NCI-H2107 treated with DMSO at 0.1 percent for 48 hours (cell line): ENCODE results near the gene AGAP1.

Experiments
- DNase-seq: peaks from one replicate; lab custom pipeline; 2025; ENCODE audit not compliant: unreplicated experiment; lab: John Stamatoyannopoulos, UW

AGAP1 gene

DNA sequence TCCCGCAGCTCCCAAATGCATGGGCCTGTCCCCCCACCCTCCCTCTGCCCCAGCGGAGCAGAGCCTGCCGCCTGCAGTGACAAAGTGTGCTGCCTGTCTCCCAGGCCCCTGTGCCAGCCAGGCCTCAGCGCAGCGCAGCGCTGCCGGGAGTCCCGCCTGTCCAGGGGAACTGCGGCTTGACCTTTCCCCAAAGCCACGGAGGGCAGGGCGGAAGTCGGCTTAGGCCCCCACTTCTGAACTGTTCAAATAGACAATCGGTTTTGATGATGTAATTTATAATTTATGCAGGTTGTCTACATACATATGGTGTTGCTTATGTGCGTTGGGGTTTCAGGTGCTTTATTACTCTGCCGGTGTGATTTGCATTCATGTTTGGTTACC, 667.2 kb downstream of the AGAP1 start:
- no peak for DNase-seq

DNA sequence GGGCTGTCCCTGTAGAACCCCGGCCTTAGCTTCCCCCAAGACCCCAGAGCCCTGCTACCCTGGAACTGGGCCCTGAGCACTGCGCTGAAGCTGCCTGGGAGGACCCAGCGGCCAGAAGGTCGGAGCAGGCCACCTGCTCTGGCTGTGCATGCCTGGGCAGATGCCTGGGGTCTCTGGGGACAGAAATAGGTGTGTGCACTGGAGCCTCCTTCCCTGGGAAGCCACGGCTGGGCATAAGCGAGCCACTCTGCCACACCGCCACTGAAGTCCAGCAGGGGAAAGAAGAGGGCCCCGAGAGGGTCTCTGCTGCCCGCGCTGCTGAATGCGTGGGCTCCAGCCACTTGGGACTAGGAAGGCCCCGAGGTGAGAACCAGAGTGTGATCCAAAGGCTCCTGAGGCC, 667.7 kb downstream of the AGAP1 start:
- DNase-seq = no peak

DNA sequence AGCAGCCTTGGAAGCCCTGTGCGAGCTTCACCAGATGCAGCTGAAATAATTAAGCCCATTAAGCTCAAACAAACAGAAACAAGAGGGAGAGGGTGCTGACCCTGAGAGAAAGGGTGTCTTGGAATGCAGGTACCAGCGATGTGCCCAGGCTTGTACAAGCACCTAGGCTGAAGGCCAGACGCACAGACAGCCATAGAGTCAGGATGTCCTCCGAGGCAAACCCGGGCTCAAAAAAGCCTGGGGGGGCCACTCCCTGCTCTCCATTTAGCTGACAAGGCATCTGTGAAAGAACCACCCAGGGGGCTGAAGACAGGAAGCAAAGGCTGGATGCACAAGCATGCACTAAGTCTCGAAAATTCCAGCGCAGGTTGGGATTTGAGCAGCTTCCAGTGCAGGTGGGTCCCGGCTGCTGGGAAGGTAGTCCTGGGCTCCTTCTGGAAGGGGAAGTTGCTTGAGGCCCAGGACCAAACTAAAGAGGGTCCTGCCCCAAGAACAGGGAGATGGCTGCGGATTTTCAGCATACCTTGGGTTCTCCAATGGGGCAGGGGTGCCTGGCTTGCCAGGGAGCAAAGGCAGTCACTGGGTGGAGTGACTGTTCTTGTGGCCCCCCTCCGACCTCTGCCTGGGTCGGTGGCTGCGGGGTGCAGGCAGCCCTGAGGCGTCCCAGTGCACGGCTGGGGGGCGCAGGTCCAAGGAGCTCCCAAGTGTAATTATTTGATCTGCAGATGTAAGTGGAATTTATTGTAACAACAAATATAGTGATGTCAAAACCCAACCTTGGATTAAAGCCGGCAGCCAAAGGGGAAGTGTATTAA, 668.4 kb downstream of the AGAP1 start:
- no peak for DNase-seq

DNA sequence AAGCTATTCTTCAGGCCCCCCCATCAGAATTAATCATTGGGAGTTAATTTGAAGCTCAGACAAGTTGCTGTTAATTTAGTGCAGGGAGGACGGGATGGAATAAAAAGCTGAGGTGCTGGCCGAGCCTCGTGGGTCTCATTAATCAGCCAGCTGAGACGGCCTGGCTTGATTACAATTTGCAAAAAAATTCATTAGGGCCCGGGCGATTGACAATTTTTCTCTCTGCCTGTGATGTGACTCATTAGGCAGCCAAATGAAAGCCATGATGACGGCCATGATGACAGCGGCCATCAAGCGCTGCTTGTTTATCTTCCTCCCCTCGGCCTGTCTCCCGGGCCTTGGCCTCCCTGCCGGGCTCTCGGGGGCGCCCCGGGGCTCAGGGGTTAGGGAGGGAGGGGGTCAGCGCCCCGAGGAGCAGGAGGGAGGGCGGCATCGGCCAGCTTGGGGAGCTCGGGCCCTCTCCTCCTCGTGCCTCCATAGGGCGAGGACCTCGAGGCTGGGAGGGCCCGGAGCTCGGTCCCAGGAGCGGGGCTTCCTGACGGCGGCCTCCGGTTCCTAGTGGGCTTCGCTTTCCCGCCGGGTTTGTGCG, 669.1 kb downstream of the AGAP1 start:
- DNase-seq = no peak

DNA sequence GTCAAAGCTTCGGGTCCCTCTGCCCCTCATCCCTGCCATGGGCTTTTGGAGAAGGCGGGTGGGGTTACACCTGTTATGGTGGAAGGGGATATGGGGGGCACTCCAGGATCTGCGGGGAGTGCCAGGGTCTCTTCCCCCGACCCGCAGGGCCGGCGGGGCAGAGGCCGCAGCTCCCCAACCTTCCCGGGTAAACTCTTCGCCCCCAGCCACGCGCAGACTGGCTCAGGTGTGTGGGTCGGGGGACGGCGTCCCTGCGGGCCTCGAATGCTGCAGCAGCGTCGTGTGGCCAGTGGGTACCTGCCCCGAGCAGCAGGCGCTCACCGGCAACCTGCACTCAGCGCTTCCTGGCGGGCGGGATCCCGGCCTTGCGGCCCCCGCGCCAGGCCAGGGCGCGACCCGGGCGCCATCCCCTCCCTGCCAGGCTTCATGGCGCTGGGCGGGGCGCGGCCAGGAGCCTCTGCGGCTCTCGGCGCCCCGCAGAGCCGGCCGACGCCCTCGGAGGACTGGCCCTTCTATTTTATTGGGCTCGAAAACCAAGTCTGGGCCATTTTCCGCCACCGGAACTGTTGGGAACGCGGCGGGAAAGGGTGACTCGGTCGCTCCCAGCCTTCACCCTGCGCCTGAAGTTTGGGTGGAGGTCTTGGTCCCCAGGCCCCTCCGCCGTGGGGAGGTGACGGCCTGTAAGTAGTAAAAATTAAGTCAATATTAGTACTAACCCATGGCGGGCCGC, 669.8 kb downstream of the AGAP1 start:
- no peak for DNase-seq

DNA sequence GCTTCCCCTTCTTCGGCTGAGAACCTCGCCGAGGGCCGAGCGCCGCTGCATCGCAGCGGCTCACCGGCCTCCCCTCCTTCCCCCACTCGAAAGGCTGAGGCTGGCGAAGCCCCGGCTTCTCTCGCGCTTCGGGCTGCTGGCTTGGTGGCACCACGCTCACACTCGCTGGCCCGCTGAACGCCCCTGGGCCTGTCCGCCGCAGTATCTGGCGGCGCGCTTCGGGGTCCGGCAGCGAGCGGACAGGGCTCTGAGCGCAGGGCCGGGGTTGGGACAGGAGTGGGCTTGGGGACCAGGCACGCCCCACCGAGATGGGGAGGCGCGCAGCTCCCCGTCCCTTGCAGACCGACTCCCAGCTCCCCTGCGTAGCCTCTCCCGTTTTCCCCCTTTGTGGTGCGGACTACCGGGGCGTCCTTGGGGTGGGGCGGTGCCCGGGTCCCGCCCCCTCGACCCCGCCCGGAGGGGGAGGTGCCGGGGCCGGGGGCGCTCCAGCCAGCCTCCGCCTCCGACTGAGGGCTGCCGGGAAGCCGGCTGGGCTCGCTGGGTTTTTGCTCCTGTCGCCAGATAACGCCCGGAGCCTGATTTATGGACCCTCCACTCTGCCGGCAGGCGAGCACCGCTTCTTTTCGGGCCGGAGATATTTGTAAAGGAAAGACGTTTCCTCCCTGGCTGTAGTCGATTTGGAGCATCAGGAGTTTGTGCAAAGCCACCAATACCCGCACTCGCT, 670.5 kb downstream of the AGAP1 start:
- no peak for DNase-seq

DNA sequence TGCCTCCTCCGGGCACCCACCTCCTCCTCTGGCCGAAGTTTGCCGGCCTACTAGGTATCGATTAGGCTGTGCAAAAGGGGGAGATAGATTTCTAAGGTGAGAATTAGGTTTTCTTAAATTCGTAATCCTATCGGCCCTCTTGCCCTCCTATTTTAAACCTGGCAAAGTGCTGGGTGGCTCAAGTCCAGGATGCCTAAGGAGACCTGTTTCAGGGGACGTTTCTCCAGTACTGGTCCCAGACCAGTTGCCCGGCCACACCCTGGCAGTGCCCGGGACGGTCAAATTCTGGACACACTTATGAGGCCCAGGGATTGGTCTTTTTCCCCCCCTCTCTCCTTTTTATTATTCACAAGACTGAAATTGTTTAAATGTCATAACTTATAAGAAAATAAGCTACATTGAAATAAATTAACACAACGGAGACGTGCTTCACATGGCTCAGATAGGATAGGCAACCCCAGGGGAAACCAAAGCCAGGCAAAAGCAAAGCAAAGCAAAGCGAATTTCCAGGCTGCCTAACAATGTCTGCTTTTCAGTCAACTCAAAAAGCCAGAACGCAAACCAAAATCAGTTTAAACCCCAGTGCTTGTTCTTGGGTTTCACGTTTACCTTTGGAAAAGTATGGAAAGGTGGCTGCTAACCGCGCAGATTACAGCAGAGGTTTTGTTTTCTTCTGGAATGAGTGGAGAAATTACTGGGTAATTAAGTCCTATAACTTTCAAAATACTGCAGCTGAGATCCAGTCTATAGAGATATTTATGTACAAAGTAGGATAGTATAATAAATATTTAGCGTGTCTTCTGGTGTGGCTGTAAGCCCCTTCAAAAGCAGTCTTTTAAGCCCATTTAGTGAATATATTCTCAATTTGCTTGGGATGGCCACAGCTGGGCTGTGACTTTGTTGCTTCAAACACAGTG, 671.3 kb downstream of the AGAP1 start:
- no peak for DNase-seq

DNA sequence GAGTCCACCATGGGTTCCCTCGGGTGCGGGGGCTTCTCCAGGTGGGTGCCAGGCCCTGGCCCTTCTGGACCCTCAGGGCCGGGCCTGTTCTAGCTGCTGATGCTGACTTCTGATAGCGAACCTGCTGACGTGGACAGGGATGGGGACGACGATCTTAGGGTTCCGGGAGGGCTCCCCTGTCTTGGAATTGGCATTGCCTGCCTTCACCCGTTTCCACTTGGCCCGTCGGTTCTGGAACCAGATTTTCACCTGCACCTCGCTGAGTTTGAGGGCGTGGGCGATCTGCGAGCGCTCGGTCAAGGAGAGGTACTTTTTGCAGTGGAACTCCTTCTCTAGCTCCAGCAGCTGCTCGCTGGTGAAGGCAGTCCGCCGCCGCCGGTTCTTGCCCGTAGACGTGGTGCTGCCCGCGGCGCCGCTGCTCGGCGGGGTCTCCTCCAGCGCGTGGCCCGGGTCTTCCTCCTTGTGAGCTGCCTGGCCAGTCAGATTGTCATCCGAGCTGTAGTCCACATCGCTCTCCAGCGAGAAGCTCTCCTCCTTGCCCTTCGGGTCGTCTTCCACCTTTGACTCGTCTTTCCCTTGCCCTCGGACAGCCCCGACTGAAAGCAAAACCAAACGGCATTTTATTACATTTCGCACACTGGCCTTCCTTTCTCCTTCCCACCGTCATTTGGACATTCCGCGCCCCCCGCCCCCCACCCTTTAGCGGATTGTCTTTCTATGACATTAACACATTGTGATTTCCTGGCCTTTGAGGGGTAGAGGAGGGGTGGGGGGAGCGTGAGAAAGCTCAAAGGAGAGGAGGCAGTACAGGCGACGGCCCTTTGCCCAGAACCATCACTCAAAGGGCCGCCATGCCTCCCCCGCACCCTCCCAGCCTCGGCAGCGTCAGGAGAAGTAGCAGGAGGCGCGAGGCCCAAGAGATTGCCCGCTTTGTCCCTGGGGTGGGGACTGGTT, 672.3 kb downstream of the AGAP1 start:
- no peak for DNase-seq

DNA sequence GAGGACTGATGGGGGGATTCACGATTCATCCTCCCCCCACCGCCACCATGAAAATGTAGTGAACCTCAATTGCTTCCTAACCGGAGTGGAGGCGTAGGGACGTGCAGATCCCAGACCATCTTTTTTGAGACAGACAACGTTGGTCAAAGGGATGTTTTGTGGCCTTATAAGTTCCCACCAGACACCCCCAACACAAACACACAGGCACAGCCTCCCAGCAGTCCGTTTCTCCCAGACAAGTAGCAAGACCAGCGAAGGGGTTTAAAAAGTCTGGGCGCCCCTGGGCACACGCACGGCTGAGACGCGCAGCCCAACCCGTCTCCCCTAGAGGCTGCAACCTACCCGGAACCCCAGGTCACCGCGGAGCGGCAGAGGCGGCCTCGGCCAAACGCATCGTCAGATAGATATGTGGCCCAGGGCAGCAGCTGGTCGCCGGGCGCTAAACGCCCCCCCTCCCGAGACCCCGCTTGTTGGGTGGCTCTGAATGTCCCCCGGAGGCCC, 673.0 kb downstream of the AGAP1 start:
- DNase-seq = no peak

DNA sequence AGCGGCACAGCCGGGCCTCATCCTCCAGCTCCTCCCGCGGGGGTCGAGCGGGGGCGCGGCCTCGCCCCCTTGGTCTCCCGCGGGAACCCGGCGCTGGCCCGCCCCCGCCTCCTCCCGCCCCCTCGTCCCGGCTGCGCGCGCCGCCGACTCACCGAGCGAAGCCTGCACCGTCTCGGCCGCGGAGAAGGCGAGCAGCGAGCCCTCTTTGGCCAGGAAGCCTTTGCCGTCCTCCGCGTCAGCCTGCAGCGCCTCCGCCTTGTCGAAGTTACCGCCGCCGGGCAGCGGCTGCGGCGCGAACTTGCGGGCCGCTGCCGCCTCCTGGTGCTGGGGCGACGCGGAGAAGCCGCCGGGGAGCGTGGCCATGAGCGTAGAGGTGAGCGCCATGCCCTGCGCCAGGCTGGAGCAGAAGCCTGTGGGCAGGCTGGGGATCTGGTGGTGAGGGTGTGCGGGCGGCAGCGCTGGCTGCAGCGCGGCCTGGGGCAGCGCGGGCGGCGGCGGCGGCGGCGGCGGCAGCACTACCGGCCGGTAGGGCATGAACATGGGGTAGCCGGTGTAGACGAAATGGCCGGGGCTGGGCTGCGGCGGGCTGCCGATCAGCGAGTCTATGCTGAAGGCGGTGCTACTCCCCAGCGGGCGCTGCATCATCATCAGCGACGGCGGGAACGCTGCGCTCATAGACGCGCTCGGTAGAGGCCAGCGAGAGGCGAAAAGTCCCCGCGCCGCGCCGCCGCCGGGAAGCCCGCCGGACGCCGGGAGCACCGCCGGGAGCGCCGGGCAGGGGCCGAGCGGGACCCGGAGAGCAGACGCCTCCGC, 673.7 kb downstream of the AGAP1 start:
- DNase-seq = no peak

DNA sequence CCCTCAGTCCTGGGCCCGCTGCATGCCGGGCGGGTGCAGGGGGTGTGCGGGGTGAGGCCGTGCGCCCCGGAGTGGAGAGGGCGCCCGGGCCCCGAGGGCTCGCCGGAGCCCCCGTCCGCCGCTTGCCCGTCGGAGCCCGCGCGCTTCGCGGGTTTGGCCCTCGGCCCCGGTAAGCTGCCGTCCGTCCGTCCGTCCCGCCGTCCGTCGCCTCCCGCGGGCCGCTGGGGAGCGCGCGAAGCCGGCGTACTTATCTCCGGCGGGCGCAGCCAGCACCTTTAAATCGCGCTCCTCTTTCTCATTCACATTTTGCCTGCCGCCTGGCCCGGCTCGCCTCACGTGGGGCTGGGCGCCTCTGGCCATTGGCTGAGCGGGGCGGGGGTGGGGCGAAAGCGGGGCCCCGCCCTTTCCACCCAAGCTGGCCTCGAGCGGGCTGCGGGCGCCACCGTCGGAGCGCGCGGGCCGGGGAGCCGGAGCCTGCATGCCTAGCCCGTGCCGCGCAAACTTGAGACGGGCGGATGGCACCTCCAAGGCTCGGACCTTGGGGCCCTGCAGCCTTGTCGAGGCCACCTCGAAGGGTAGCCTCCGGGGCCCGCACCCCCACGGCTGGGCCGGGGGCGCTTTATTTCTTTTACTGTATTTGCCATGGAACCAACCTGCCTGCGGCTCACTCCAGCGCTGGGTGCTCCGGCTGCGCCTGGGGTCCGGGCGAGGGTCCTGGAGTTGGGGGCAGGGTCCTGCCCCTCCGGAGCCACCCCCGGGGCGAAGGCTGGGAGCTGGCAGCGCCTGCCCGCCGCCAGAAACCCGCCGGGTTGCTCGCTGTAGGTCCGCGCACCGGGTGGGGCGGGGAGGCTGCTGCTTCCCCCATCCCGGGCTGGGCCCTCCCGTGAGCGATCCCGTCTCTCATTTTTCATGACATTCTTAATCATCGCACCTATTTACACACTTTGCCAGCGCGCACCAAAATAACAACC, 674.6 kb downstream of the AGAP1 start, which contains the start of gene GBX2:
Gene GBX2, minus strand, starts transcription at position 277 of the 971 bp plus-strand sequence. CDS start 415 bp downstream, outside the sequence.
- no peak for DNase-seq

DNA sequence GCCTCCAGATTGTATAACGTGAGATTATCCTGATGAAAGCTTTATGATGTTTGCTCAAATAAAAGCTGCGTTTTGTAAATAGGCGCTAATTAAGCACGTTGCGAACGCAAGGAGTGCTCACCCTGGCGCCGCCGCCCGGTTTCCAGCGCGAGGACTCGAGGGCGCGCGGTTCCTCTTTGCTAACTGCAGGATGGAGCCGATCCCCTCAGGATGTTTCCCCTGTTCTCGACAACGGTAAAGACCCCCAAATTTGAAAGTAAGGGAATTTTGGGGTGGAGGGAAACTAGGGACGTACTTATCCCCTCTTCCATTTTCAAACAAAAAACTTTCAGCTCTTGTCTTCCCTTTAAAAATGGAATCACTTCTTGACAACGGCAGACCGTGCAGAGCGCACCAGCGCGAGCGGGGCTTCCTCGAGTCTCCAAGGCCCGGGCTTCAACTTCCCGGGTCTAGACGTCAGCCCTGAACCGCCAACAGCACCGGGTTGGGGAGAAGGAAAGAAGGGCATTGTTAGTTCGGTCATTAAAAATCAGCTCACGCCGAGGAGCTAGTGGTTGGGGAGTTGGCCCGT, 675.4 kb downstream of the AGAP1 start:
- no peak for DNase-seq

DNA sequence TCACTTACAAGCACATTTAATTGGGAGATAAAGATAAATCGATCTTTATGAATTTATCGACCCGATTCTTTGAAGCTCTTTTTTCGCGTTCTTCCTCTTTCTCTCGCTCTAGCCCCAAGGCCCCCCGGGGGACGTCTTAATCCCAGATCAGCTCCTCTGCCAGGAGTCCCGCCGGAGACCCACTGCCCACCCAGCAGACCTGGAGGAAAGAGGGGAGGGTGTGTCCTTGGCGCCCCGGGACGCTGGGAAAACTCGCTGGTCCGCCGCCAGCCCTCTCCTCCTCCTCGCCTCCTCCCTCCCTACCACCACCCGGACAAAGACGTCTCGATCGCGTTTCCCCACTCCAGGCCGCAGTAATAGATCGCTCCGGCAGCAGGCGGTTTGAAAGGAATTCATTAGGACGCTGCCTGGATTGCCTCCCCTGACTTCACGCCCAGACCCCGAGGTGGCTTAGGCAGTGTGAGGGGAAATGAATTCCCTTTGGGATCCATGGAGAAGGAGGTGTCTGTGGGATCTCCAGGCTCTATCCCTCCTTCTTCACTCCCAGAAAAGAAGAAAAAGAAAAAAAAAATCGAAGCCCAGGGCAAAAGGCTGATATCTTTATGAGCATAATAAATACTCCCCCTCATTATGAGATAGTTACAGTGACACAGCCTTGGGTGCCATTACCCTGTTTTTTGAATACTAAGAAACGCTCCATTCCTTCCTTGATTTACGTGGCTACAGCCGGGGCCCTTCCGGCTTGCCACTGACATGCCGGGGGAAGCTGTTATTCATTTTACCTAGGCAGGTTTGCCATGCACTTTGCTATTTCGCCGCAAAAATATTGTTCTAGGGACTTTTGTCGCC, 676.1 kb downstream of the AGAP1 start:
- no peak for DNase-seq

DNA sequence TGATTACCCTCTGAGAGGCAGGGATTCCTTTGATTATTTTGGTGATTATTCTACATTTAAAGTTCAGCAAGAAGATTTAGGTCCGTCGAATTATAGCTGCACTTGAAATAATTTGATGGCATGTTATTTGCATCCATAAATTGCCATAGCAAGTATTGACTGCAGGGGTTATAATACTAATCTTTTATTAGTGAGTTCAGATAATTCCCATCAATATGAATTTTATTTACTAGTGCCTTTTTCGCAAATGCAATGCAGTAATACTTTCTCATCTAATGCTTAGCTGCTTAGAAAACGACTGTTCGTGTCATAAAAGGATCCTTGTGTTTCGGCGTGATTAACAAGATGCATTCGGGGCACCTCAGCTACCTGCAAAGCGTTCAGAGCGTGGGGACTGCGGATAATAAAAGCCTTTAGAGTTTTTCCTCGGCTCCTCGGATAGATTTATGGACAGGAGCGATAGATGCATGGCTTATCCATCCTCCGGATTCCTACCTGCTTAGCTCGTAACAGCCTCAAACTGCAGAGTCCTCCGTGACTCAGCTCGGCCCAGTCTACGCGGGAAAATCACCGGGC, 676.8 kb downstream of the AGAP1 start:
- no peak for DNase-seq

DNA sequence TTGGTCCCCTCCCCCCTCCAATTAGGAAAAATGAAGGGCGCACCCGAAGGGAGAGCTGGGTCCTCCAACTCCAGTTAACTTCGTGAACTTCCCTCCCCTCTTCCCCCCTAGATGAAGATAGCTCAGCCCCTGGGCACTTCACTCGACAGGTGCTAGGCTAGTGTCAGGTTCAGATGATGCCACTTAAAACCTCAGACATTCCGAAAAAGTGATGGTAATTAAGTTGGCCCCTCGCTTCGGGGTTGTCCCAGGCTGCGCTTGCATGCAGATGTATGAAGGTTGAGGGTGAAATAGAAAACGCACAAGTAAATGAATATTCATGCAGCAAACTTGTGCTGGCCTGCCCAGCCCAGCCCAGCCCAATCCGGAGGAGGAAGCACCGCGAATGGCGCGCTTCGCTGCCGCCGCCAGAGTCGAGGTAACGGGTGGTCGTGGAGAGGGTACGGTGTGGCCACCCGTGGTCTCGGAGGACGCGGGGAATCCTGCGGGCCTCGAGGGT, 677.4 kb downstream of the AGAP1 start:
- DNase-seq = no peak
